HepG2 (cell line): ENCODE data around the gene TENM3. TPM values are rescaled to one million over a fixed set of nuclear protein-coding genes. Genes with fewer than 3 reads are reported as not detected.

ENCODE experiments used
- BORCS8-MEF2B ChIP-seq: sonication (generic); formaldehyde crosslinking; IDR thresholded peaks from 2 replicates; pipeline ENCODE4 v1.8.0; 2022; ENCODE audit warnings: mild to moderate bottlenecking, missing genetic modification reagents
- LCORL ChIP-seq, 2 experiments: fragments of 450-650 bp in 1 of 2; sonication (generic) in 1 of 2; formaldehyde crosslinking in 1 of 2; IDR thresholded peaks; 2 replicates each; pipeline versions ENCODE4 v1.5.0 to v1.6.1; 2017 to 2020; ENCODE audit warnings: antibody characterized with exemption in 1 of 2, missing genetic modification reagents in 1 of 2
- MAFG ChIP-seq: sonication (generic); formaldehyde crosslinking; IDR thresholded peaks from 2 replicates; pipeline ENCODE4 v1.5.1; 2020; ENCODE audit warnings: mild to moderate bottlenecking, missing genetic modification reagents
- MEIS1 ChIP-seq: sonication (generic); formaldehyde crosslinking; IDR thresholded peaks from 2 replicates; pipeline ENCODE4 v1.9.0; 2021; ENCODE audit warnings: mild to moderate bottlenecking, missing genetic modification reagents, moderate library complexity, borderline replicate concordance
- NR2F1 ChIP-seq, 2 experiments: fragments of 450-650 bp in 1 of 2; formaldehyde crosslinking in 1 of 2; IDR thresholded peaks; 2 replicates each; pipeline versions ENCODE4 v1.5.0 to v1.6.1; 2016 to 2020; ENCODE audit warnings: mild to moderate bottlenecking in 1 of 2, missing compliant biosample characterization in 1 of 2, missing genetic modification reagents in 1 of 2, moderate library complexity in 1 of 2
- PAF1 ChIP-seq: IDR thresholded peaks from 2 replicates; pipeline ENCODE4 v1.6.1; 2016; ENCODE audit warnings: missing genetic modification reagents, missing compliant biosample characterization
- SAFB2 ChIP-seq: sonication (generic); formaldehyde crosslinking; IDR thresholded peaks from 2 replicates; pipeline ENCODE4 v1.5.1; 2020; ENCODE audit warnings: missing genetic modification reagents, low read depth, mild to moderate bottlenecking, borderline replicate concordance
- SMC3 ChIP-seq: IDR thresholded peaks from 2 replicates; pipeline ENCODE4 v1.6.1; 2011; ENCODE audit warnings: low read length, improper control_type of control experiment
- STAG1 ChIP-seq: sonication (generic); formaldehyde crosslinking; IDR thresholded peaks from 2 replicates; pipeline ENCODE4 v1.4.0; 2020; ENCODE audit warnings: missing genetic modification reagents
- WIZ ChIP-seq: sonication (generic); formaldehyde crosslinking; IDR thresholded peaks from 2 replicates; pipeline ENCODE4 v1.5.1; 2020; ENCODE audit warnings: mild to moderate bottlenecking, missing genetic modification reagents
- ZKSCAN8 ChIP-seq: IDR thresholded peaks from 2 replicates; pipeline ENCODE4 v1.6.1; 2016; ENCODE audit warnings: borderline replicate concordance, missing genetic modification reagents, missing compliant biosample characterization
- ZNF749 ChIP-seq: sonication (generic); formaldehyde crosslinking; IDR thresholded peaks from 2 replicates; pipeline ENCODE4 v1.8.0; 2022; ENCODE audit warnings: mild to moderate bottlenecking, missing genetic modification reagents, moderate library complexity, borderline replicate concordance
- ZNF766 ChIP-seq: sonication (generic); formaldehyde crosslinking; IDR thresholded peaks from 2 replicates; pipeline ENCODE4 v1.5.0; 2020; ENCODE audit warnings: missing genetic modification reagents, borderline replicate concordance
- polyA plus RNA-seq, 8 experiments: library from polyadenylated mRNA; depleted of rRNA in 3 of 8; stranded (reverse) in 7 of 8; unstranded in 1 of 8; fragments of >200 nt; fragmentation: Illumina TruSeq in 4 of 8; extraction: Trizol in 4 of 8; gene quantifications; 2 replicates each; pipeline versions ENCODE4 v1.2.1 to v1.2.3, GENCODE V29; 2011 to 2016; ENCODE audit warnings: low read depth in 4 of 8, missing spikeins in 1 of 8, mixed read lengths in 1 of 8; ENCODE audit not compliant: insufficient read depth in 1 of 8
- total RNA-seq, 5 experiments: library from RNA; depleted of rRNA; stranded (reverse); fragments of >200 nt; fragmentation: Illumina TruSeq; extraction: Trizol; gene quantifications; 2 replicates each; pipeline ENCODE4 v1.2.3, GENCODE V29; 2016; ENCODE audit warnings: low read depth in 1 of 5
- TF ChIP-seq, protein P1 (sequence below): sonication (generic); formaldehyde crosslinking; IDR thresholded peaks from 2 replicates; pipeline ENCODE4 v1.4.0; 2020; ENCODE audit warnings: missing genetic modification reagents
- TF ChIP-seq, protein P2 (sequence below): sonication (generic); formaldehyde crosslinking; IDR thresholded peaks from 2 replicates; pipeline ENCODE4 v1.5.0; 2020; ENCODE audit warnings: mild to moderate bottlenecking, missing genetic modification reagents, moderate library complexity
- TF ChIP-seq, protein P3 (sequence below): sonication (generic); formaldehyde crosslinking; conservative IDR thresholded peaks from 2 replicates; pipeline ENCODE4 v1.8.1; 2023; ENCODE audit warnings: missing genetic modification reagents

TENM3 gene
- total and polyA plus RNA-seq, 2 of the 13 experiments (the other 11 are each of a cell fraction or from before 2014, with no cell fraction given): 0.04 TPM; not detected in 1

DNA sequence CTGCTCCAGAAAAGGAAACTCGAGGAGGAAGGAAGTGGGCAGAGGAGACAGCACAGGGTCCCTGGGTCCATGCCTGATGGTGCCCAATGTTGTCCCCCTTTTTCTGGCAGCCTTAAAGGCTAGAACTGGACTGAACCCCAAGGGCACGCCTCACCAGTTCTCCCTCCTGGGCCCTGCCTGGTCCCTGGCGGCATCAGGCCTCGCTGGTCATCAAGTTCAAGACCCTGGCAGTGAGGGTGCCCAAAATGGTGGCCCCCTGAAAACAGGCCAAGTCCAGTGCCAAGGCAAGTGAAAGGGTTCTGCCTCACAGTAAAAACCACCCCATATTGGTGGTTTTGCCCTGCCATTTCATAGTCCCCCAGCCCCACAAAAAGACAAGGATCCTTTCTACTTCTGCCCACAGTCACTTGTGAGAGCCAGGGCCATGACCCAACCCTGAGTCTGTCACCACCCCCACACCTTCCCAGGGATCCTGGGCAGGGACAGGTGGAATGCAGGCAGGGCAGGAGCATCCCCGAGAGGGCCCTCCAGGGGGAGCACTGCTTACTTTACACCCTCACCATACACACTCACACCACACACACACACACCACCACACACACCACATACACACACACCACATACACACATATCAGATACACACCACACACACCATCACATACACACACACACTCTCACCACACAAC lies 566.4 kb downstream of the TENM3 start (continued):
- TF ChIP-seq, protein P1, sequence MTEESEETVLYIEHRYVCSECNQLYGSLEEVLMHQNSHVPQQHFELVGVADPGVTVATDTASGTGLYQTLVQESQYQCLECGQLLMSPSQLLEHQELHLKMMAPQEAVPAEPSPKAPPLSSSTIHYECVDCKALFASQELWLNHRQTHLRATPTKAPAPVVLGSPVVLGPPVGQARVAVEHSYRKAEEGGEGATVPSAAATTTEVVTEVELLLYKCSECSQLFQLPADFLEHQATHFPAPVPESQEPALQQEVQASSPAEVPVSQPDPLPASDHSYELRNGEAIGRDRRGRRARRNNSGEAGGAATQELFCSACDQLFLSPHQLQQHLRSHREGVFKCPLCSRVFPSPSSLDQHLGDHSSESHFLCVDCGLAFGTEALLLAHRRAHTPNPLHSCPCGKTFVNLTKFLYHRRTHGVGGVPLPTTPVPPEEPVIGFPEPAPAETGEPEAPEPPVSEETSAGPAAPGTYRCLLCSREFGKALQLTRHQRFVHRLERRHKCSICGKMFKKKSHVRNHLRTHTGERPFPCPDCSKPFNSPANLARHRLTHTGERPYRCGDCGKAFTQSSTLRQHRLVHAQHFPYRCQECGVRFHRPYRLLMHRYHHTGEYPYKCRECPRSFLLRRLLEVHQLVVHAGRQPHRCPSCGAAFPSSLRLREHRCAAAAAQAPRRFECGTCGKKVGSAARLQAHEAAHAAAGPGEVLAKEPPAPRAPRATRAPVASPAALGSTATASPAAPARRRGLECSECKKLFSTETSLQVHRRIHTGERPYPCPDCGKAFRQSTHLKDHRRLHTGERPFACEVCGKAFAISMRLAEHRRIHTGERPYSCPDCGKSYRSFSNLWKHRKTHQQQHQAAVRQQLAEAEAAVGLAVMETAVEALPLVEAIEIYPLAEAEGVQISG: no peak
- TF ChIP-seq NR2F1 (CRISPR knock-in tag; IDR thresholded peaks at IDR 0.05) (no peak), BORCS8-MEF2B (CRISPR knock-in tag) (no peak), SAFB2 (CRISPR knock-in tag) (no peak), ZKSCAN8 (CRISPR knock-in tag) (no peak), LCORL (IDR thresholded peaks at IDR 0.05) (no peak), LCORL (CRISPR knock-in tag; IDR thresholded peaks at IDR 0.05) (0 out of 2 replicates have a peak, but pooled peaks have one; percentile 29), STAG1 (0 out of 2 replicates have a peak, but pooled peaks have one; percentile 6), MAFG (no peak), PAF1 (CRISPR knock-in tag) (no peak), MEIS1 (CRISPR knock-in tag) (no peak), ZNF749 (CRISPR knock-in tag) (no peak), WIZ (CRISPR knock-in tag) (no peak), SMC3 (peak; percentile 21; the same call in 1 of the 2 replicates), ZNF766 (CRISPR knock-in tag) (no peak)
- TF ChIP-seq, protein P2, sequence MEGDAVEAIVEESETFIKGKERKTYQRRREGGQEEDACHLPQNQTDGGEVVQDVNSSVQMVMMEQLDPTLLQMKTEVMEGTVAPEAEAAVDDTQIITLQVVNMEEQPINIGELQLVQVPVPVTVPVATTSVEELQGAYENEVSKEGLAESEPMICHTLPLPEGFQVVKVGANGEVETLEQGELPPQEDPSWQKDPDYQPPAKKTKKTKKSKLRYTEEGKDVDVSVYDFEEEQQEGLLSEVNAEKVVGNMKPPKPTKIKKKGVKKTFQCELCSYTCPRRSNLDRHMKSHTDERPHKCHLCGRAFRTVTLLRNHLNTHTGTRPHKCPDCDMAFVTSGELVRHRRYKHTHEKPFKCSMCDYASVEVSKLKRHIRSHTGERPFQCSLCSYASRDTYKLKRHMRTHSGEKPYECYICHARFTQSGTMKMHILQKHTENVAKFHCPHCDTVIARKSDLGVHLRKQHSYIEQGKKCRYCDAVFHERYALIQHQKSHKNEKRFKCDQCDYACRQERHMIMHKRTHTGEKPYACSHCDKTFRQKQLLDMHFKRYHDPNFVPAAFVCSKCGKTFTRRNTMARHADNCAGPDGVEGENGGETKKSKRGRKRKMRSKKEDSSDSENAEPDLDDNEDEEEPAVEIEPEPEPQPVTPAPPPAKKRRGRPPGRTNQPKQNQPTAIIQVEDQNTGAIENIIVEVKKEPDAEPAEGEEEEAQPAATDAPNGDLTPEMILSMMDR: peak; percentile 63
- TF ChIP-seq, protein P3, sequence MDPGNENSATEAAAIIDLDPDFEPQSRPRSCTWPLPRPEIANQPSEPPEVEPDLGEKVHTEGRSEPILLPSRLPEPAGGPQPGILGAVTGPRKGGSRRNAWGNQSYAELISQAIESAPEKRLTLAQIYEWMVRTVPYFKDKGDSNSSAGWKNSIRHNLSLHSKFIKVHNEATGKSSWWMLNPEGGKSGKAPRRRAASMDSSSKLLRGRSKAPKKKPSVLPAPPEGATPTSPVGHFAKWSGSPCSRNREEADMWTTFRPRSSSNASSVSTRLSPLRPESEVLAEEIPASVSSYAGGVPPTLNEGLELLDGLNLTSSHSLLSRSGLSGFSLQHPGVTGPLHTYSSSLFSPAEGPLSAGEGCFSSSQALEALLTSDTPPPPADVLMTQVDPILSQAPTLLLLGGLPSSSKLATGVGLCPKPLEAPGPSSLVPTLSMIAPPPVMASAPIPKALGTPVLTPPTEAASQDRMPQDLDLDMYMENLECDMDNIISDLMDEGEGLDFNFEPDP (CRISPR knock-in tag): 0 out of 2 replicates have a peak, but pooled peaks have one; percentile 73
